HEK293T (cell line): ENCODE measurements around the gene MYOG.

Source experiments
- CTCF ChIA-PET: fragments of 350-600 bp; formaldehyde crosslinking; extraction: SDS; loops from one replicate; lab custom pipeline; 2021; ENCODE audit warnings: antibody characterized with exemption, inconsistent platforms; lab: Yijun Ruan, JAX
- POLR2A ChIA-PET: fragments of 350-600 bp; formaldehyde crosslinking; extraction: SDS; loops from one replicate; lab custom pipeline; 2020; ENCODE audit warnings: antibody characterized with exemption, inconsistent platforms; lab: Yijun Ruan, JAX
- DNase-seq: peaks from one replicate; pipeline ENCODE4 v3.0.0; 2012; ENCODE audit warnings: mixed read lengths; ENCODE audit errors: extremely low spot score
- ARNT ChIP-seq: fragments of 450-650 bp; IDR thresholded peaks from 2 replicates; pipeline ENCODE4 v1.6.1; 2017; ENCODE audit warnings: mild to moderate bottlenecking
- BHLHE40 ChIP-seq: fragments of 450-650 bp; IDR thresholded peaks from 2 replicates; pipeline ENCODE4 v1.6.1; 2016; ENCODE audit warnings: mild to moderate bottlenecking, moderate library complexity, borderline replicate concordance
- CTBP1 ChIP-seq: fragments of 450-650 bp; IDR thresholded peaks from 2 replicates; pipeline ENCODE4 v1.6.1; 2016; ENCODE audit warnings: borderline replicate concordance
- ELF4 ChIP-seq: fragments of 450-650 bp; IDR thresholded peaks from 2 replicates; pipeline ENCODE4 v1.6.1; 2017; ENCODE audit warnings: antibody characterized with exemption
- FOXA1 ChIP-seq: fragments of 450-650 bp; IDR thresholded peaks from 2 replicates; pipeline ENCODE4 v1.6.1; 2016; ENCODE audit warnings: mild to moderate bottlenecking
- FOXK2 ChIP-seq: fragments of 450-650 bp; IDR thresholded peaks from 2 replicates; pipeline ENCODE4 v1.6.1; 2016; ENCODE audit warnings: mild to moderate bottlenecking
- FOXM1 ChIP-seq: fragments of 450-650 bp; IDR thresholded peaks from 2 replicates; pipeline ENCODE4 v1.6.1; 2017; ENCODE audit warnings: mild to moderate bottlenecking, borderline replicate concordance
- HDGF ChIP-seq: fragments of 450-650 bp; IDR thresholded peaks from 2 replicates; pipeline ENCODE4 v1.6.1; 2017; ENCODE audit warnings: antibody characterized with exemption, borderline replicate concordance
- L3MBTL2 ChIP-seq: fragments of 450-650 bp; conservative IDR thresholded peaks from 2 replicates; pipeline ENCODE4 v1.6.1; 2016; ENCODE audit warnings: mild to moderate bottlenecking
- LEF1 ChIP-seq: fragments of 450-650 bp; IDR thresholded peaks from 2 replicates; pipeline ENCODE4 v1.6.1; 2017; ENCODE audit warnings: mild to moderate bottlenecking, borderline replicate concordance
- NFRKB ChIP-seq: fragments of 450-650 bp; IDR thresholded peaks from 2 replicates; pipeline ENCODE4 v1.6.1; 2016; ENCODE audit warnings: mild to moderate bottlenecking, moderate library complexity
- PKNOX1 ChIP-seq: fragments of 450-650 bp; IDR thresholded peaks from 2 replicates; pipeline ENCODE4 v1.6.1; 2016
- SP1 ChIP-seq: fragments of 450-650 bp; IDR thresholded peaks from 2 replicates; pipeline ENCODE4 v1.6.1; 2017
- SUZ12 ChIP-seq: fragments of 450-650 bp; IDR thresholded peaks from 2 replicates; pipeline ENCODE4 v1.6.1; 2016; ENCODE audit warnings: mild to moderate bottlenecking
- TARDBP ChIP-seq: fragments of 450-650 bp; IDR thresholded peaks from 2 replicates; pipeline ENCODE4 v1.6.1; 2016
- ZNF384 ChIP-seq: fragments of 450-650 bp; IDR thresholded peaks from 2 replicates; pipeline ENCODE4 v1.6.1; 2016

Gene MYOG

GRCh38 chr1:203076031-203076511 lies 9.7 kb downstream of the MYOG start:
- no peak for DNase-seq
- TF ChIP-seq HDGF (no peak), ZNF384 (no peak)
- POLR2A ChIA-PET, result no interaction called here
- CTCF ChIA-PET, result no interaction called here

- ChIA-PET CTCF (no interaction called here), POLR2A (no interaction called here)
- no peak for DNase-seq
- TF ChIP-seq CTBP1 (no peak), ARNT (no peak), SUZ12 (no peak), NFRKB (no peak), FOXA1 (no peak), HDGF (no peak), L3MBTL2 (no peak), ZNF384 (no peak), FOXM1 (no peak), BHLHE40 (no peak)
Observed at GRCh38 chr1:203075236-203076030, 10.4 kb downstream of the MYOG start.

GRCh38 chr1:203074610-203075009 lies 11.2 kb downstream of the MYOG start:
- POLR2A ChIA-PET, result no interaction called here
- no peak for DNase-seq
- TF ChIP-seq NFRKB (no peak), PKNOX1 (no peak), SUZ12 (no peak)
- CTCF ChIA-PET, result no interaction called here

GRCh38 chr1:203073469-203073868 lies 12.3 kb downstream of the MYOG start:
- CTCF ChIA-PET, result no interaction called here
- TF ChIP-seq LEF1, result no peak
- no peak for TF ChIP-seq HDGF
- TF ChIP-seq SUZ12, result no peak
- no peak for TF ChIP-seq ZNF384
- TF ChIP-seq FOXM1, result no peak
- TF ChIP-seq L3MBTL2, result no peak
- TF ChIP-seq FOXA1, result no peak
- no peak for TF ChIP-seq PKNOX1
- no peak for TF ChIP-seq CTBP1
- no peak for TF ChIP-seq ARNT
- TF ChIP-seq BHLHE40, result no peak
- no peak for TF ChIP-seq NFRKB
- no peak for TF ChIP-seq TARDBP
- TF ChIP-seq ELF4, result no peak
- TF ChIP-seq SP1, result no peak
- TF ChIP-seq FOXK2, result no peak
- DNase-seq, result no peak
- POLR2A ChIA-PET, result no interaction called here

- TF ChIP-seq ELF4 (no peak), SUZ12 (no peak), HDGF (no peak)
- POLR2A ChIA-PET, result no interaction called here
- CTCF ChIA-PET, result no interaction called here
- DNase-seq, result no peak
Observed at GRCh38 chr1:203072911-203073310, 12.9 kb downstream of the MYOG start.

- CTCF ChIA-PET, result no interaction called here
- no peak for DNase-seq
- POLR2A ChIA-PET, result no interaction called here
- TF ChIP-seq HDGF (no peak), LEF1 (no peak), PKNOX1 (no peak), ZNF384 (no peak), FOXK2 (no peak), FOXM1 (no peak), L3MBTL2 (no peak), CTBP1 (no peak), FOXA1 (no peak), SUZ12 (no peak), ELF4 (no peak), NFRKB (no peak)
Observed at GRCh38 chr1:203072002-203072602, 13.7 kb downstream of the MYOG start.
